GM12872 (cell line): ENCODE measurements around the gene ZMYND19.

ENCODE experiments used
- TF ChIP-seq, protein P1 (sequence below): IDR thresholded peaks from 3 replicates; pipeline ENCODE4 v1.5.1; 2011; ENCODE audit warnings: low read depth, mild to moderate bottlenecking, low read length, moderate library complexity; ENCODE audit not compliant: insufficient read depth

Gene ZMYND19

DNA sequence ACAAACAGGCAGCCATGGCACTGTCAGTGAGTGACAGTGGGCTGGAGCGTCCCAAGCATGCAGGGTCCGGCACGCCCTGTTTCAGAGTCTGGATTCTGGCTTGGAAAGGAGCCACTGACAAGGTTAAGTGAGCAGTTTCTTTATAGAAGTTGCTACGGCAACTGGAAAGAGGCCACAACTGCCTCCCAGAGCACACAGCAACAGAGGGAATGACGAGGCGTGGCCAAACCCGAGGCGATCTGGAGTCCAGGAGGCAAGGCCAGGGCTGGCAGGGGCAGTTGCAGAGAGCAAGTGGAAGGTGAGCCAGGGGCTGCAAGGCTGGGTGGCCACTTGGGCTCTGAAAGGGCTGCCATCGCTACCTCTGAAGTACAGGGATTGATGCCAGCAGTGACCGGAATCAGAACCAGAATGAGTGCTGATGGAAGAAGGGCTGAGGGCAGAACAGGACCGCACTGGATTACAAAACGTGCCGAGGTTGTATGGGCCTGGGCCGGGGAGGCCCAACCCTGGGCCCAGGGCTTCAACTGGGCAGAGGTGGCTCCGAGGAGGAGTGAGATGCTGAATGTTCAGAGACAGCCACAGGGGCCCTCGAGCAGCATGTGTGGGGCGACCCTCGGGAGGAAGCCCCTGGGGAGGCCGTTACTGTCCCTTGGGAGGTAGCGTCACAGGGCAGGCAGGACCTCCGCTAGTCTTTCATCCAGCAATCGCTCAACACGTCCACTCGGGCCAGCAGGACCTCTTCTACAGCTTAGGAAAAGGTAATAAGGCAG lies 34.1 kb downstream of the ZMYND19 start:
- TF ChIP-seq, protein P1, sequence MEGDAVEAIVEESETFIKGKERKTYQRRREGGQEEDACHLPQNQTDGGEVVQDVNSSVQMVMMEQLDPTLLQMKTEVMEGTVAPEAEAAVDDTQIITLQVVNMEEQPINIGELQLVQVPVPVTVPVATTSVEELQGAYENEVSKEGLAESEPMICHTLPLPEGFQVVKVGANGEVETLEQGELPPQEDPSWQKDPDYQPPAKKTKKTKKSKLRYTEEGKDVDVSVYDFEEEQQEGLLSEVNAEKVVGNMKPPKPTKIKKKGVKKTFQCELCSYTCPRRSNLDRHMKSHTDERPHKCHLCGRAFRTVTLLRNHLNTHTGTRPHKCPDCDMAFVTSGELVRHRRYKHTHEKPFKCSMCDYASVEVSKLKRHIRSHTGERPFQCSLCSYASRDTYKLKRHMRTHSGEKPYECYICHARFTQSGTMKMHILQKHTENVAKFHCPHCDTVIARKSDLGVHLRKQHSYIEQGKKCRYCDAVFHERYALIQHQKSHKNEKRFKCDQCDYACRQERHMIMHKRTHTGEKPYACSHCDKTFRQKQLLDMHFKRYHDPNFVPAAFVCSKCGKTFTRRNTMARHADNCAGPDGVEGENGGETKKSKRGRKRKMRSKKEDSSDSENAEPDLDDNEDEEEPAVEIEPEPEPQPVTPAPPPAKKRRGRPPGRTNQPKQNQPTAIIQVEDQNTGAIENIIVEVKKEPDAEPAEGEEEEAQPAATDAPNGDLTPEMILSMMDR: no peak

DNA sequence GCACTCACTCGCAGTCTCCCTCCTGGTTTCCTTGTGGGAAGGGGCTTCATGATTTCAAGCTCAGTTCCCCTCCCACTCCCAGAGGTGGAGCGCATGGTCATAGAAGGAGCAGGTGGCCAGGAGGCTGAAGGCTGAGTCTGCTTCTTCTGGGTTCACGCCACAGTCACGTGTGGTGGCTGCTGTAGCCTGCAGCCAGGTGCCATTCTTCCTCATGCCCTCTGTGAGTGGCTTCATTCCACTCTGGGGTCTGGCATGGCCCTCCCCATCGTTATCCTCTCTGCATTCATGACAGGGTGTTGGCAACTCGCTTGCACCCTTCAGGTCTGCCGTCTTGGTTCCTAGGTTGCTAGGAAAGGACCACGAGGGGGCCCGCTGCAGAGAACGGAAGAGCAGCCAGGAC lies 35.1 kb downstream of the ZMYND19 start:
- TF ChIP-seq, protein P1: no peak

DNA sequence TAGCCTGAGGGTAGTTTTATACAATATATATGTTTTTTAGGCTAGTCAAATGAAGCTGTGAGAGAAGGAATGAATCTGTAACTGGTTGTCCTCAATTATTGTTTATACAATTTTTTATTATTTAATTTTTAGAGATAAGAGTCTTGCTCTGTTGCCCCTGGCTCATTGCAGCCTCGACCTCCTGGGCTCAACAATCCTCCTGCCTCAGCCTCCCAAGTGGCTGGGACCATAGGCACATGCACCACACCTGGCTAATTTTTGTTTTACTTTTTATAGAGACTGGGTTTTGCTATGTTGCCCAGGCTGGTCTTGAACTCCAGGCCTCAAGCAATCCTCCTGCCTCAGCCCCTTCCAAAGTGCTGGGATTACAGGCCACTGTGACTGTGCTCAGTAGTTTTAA lies 36.0 kb downstream of the ZMYND19 start:
- TF ChIP-seq, protein P1: no peak

DNA sequence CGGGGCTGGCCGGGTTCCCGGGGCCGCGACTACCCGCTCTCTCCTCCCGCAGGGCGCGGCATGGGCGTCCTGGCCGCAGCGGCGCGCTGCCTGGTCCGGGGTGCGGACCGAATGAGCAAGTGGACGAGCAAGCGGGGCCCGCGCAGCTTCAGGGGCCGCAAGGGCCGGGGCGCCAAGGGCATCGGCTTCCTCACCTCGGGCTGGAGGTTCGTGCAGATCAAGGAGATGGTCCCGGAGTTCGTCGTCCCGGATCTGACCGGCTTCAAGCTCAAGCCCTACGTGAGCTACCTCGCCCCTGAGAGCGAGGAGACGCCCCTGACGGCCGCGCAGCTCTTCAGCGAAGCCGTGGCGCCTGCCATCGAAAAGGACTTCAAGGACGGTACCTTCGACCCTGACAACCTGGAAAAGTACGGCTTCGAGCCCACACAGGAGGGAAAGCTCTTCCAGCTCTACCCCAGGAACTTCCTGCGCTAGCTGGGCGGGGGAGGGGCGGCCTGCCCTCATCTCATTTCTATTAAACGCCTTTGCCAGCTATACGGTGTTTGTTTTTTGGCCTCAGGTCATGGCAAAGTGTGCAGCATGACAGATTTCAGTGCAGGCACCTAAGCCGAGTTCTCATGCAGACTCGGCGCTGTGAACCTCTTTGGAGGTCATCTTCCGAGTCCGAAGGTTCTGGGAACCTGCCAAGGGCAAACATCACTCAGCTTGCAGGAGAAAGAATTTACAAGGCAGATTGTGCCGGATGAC lies 38.1 kb downstream of the ZMYND19 start:
- TF ChIP-seq, protein P1: no peak

DNA sequence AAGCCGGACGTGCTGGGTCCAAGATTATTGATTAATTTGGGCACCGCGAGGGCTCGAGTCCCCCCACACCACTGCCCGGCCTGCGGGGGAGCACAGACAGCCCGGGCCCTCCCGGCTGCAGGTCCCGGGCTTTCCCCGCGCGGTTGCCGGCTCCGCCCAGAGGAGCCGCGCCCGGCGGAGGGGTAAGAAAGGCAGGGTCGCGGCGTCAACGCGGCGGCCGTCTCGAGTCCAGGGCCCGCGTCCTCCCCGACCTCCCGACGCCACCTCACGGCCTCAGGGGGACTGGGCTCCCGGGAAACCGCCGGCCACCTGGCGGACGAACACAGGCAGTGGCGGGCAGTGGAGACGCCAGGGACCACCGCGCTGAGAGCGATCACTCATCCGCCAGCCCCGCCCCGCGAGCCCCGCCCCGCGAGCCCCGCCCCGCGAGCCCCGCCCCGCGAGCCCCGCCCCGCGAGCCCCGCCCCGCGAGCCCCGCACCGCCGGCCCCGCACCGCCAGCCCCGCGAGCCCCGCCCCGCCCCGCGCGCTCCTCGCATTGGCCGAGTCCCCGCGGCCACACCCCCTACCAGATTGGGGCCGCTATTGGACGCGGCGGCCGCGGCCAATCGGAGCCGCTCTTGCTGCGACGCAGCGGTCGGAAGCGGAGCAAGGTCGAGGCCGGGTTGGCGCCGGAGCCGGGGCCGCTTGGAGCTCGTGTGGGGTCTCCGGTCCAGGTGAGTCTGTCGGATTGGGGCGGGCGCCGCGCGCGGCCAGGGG lies 38.9 kb downstream of the ZMYND19 start, which contains the start of gene MRPL41:
TSS of gene MRPL41 (plus strand) at position 616 of the 758 bp plus-strand sequence. CDS start 203 bp downstream, outside the sequence.
- TF ChIP-seq, protein P1: peak; percentile 48; the same call in 2 of the 3 replicates

DNA sequence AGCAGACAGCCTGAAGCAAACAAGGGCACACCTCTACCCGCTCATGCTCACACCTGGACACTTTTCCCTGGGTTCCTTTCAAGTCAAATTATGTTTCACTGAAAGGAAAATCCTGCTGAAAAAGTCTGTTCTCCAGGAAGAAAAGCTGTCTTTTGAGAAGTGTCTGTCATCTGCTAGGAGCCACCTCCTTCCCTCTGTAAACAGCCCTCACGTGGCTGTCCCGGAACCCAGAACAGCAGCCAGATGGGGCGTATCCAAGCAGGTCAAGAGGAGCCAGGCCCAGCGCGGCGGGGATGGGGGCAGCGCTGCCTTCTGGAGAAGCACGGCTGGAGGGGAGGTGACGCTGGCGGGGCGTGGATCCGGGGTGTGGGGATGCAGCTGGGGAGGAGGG lies 40.1 kb downstream of the ZMYND19 start, which contains the start of gene PNPLA7:
TSS of gene PNPLA7 (minus strand) at position 172 of the 391 bp plus-strand sequence. CDS start 205 bp downstream, outside the sequence.
- TF ChIP-seq, protein P1: no peak
